SU-DHL-6 (cell line): ENCODE data around the gene TLE1.

Experiments used
- CTCF ChIP-seq: fragments of 200-600 bp; sonication (generic); IDR thresholded peaks from one replicate; pipeline ENCODE4 v1.5.1; 2017; ENCODE audit warnings: antibody characterized with exemption, mild to moderate bottlenecking, low read length, moderate library complexity; ENCODE audit not compliant: insufficient read depth, poor library complexity, severe bottlenecking
- EZH2phosphoT487 ChIP-seq: fragments of 200-600 bp; sonication (generic), shearing (Covaris generic); conservative IDR thresholded peaks from 2 replicates; pipeline ENCODE4 v1.6.1; 2018; ENCODE audit warnings: mild to moderate bottlenecking, antibody characterized with exemption, low read length, moderate library complexity, mixed read lengths

- TF ChIP-seq CTCF (no peak), EZH2phosphoT487 (no peak)
These were observed 11.3 kb downstream of the TLE1 start for GRCh38 chr9:81678088-81678487.
